ENCODE results near the gene NXPH2. TPM values are rescaled to one million over a fixed set of nuclear protein-coding genes. Genes with fewer than 3 reads are reported as not detected.
"Not testable (repeated sequence)": the region's sequence is repeated elsewhere in the genome, so short reads cannot be mapped to it uniquely, and the experiment has no call there.

Gene NXPH2
- total RNA-seq, 2 donors from 2014 or later: not detected

- no peaks in the 10 kb centered on the region for H3K4me1 ChIP-seq (ENCODE audit: control insufficient read depth in 1 of 2, low read depth in 2 of 2)
- TF ChIP-seq CTCF (IDR thresholded peaks at IDR 0.05): no peak
- no peaks in the 10 kb centered on the region for H3K9me3 ChIP-seq
- DNase-seq (ENCODE audit: low spot score) (no peak), ATAC-seq (ENCODE audit: insufficient number of reproducible peaks, low FRiP score, low read depth) (no peak)
- H3K27ac ChIP-seq: no peak overlapping the region
- H3K36me3 ChIP-seq: no peaks in the 10 kb centered on the region
- no peak overlapping the region for H3K4me3 ChIP-seq
- no peaks in the 10 kb centered on the region for H3K27me3 ChIP-seq (replicated peaks; ENCODE audit: insufficient read depth)
Measured at GRCh38 chr2:138649571-138649970, 130.6 kb downstream of the NXPH2 start.

GRCh38 chr2:138648606-138649005 is 131.6 kb downstream of the NXPH2 start:
- no peak overlapping the region for H3K4me3 ChIP-seq
- H3K36me3 ChIP-seq: no peaks in the 10 kb centered on the region
- TF ChIP-seq CTCF (IDR thresholded peaks at IDR 0.05): no peak
- no peaks in the 10 kb centered on the region for H3K4me1 ChIP-seq (ENCODE audit: control insufficient read depth in 1 of 2, low read depth in 2 of 2)
- ATAC-seq (ENCODE audit: insufficient number of reproducible peaks, low FRiP score, low read depth) (no peak), DNase-seq (ENCODE audit: low spot score) (no peak)
- H3K9me3 ChIP-seq: no peaks in the 10 kb centered on the region
- no peaks in the 10 kb centered on the region for H3K27me3 ChIP-seq (replicated peaks; ENCODE audit: insufficient read depth)
- no peak overlapping the region for H3K27ac ChIP-seq

- not testable (repeated sequence) for ATAC-seq (ENCODE audit: insufficient number of reproducible peaks, low FRiP score, low read depth); H3K36me3 ChIP-seq; H3K9me3 ChIP-seq; H3K4me3 ChIP-seq; H3K27ac ChIP-seq; H3K4me1 ChIP-seq (ENCODE audit: control insufficient read depth in 1 of 2, low read depth in 2 of 2); H3K27me3 ChIP-seq (replicated peaks; ENCODE audit: insufficient read depth); DNase-seq (ENCODE audit: low spot score)
Measured at GRCh38 chr2:138644776-138645175, 135.4 kb downstream of the NXPH2 start.

GRCh38 chr2:138640921-138641676 is 139.1 kb downstream of the NXPH2 start:
- TF ChIP-seq CTCF (IDR thresholded peaks at IDR 0.05): no peak
- no peak overlapping the region for H3K4me3 ChIP-seq
- no peak overlapping the region for H3K27ac ChIP-seq
- no peaks in the 10 kb centered on the region for H3K9me3 ChIP-seq
- DNase-seq (ENCODE audit: low spot score): no peak
- H3K36me3 ChIP-seq: no peaks in the 10 kb centered on the region
- ATAC-seq (ENCODE audit: insufficient number of reproducible peaks, low FRiP score, low read depth): no peak
- H3K27me3 ChIP-seq (replicated peaks; ENCODE audit: insufficient read depth): no peaks in the 10 kb centered on the region
- H3K4me1 ChIP-seq (ENCODE audit: control insufficient read depth in 1 of 2, low read depth in 2 of 2): no peaks in the 10 kb centered on the region

- DNase-seq (ENCODE audit: low spot score) (no peak), ATAC-seq (ENCODE audit: insufficient number of reproducible peaks, low FRiP score, low read depth) (no peak)
- Histone ChIP-seq H3K27ac (no peak overlapping the region), H3K36me3 (no peaks in the 10 kb centered on the region), H3K4me1 (ENCODE audit: control insufficient read depth in 1 of 2, low read depth in 2 of 2) (no peaks in the 10 kb centered on the region), H3K4me3 (no peak overlapping the region), H3K9me3 (peaks cover 10% of the 10 kb centered on the region), H3K27me3 (replicated peaks; ENCODE audit: insufficient read depth) (no peaks in the 10 kb centered on the region)
- no peak for TF ChIP-seq CTCF (IDR thresholded peaks at IDR 0.05)
Measured at GRCh38 chr2:138637686-138638085, 142.5 kb downstream of the NXPH2 start.

- ATAC-seq (ENCODE audit: insufficient number of reproducible peaks, low FRiP score, low read depth) (no peak), DNase-seq (ENCODE audit: low spot score) (no peak)
- H3K9me3 ChIP-seq: peaks cover 10% of the 10 kb centered on the region
- H3K4me3 ChIP-seq: no peak overlapping the region
- TF ChIP-seq CTCF (IDR thresholded peaks at IDR 0.05): no peak
- H3K27ac ChIP-seq: no peak overlapping the region
- H3K4me1 ChIP-seq (ENCODE audit: control insufficient read depth in 1 of 2, low read depth in 2 of 2): no peaks in the 10 kb centered on the region
- H3K36me3 ChIP-seq: no peaks in the 10 kb centered on the region
- no peaks in the 10 kb centered on the region for H3K27me3 ChIP-seq (replicated peaks; ENCODE audit: insufficient read depth)
Measured at GRCh38 chr2:138637061-138637460, 143.1 kb downstream of the NXPH2 start.

Measured in thoracic aorta (tissue), 2 donors.